Activated CD4-positive, CD25-positive, alpha-beta regulatory T cell treated with anti-CD3 and anti-CD28 coated beads, Interleukin-2, amount 50 U/mL, for 16 hours (primary cell): ENCODE measurements around the gene FLT1.

ENCODE experiments used
- DNase-seq: peaks from one replicate; pipeline ENCODE4 v3.0.0-alpha.2; 2020; ENCODE audit warnings: low read depth, low spot score

The FLT1 gene

DNA sequence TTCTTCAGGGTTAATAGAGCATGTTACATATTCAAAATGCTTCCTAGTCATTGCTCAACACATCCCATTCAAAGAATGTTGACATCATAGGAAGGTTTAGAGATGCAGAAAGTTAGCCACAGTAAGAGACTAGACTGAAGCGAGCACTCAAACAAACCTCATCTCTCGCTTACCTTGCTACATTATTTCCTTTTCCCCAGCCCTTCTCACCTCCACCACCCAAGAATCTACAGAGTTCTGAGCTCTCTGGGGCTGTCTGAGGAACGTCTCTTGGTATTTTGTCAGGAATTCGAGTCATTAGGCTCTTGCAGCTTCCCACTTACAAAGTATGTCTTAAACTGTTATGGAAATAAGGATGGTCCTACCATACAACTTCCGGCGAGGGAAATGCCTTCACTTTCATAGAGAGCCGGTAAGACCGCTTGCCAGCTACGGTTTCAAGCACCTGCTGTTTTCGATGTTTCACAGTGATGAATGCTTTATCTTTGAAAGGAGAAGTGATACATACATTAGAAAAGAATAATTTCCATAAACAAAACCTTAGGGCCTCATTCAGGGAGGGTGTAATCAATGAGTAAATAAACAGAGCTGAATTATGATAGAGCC is 65.1 kb downstream of the FLT1 start:
- DNase-seq: no peak

GRCh38 chr13:28429096-28429495 is 65.8 kb downstream of the FLT1 start:
- DNase-seq: no peak

- no peak for DNase-seq
Measured at GRCh38 chr13:28426381-28426780, 68.5 kb downstream of the FLT1 start.

DNA sequence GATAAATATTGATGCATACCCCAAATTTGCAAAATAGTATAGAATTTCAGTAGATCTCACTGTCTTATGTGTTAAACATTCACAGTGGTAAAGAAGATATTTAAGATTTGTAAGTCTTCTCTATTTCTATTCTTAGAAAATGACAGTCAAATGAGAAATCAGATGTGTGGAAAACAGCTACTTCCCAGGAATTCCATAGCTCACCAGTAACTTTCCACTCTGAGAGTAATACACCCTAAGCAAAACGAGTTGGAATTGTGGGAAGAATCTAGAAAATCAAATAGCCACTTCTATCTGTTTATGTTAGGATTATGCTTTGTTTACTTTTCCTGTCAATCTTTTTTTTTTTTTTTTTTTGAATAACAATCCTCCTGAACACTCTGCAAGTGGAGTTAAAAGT is 69.1 kb downstream of the FLT1 start:
- no peak for DNase-seq

- no peak for DNase-seq
Measured at GRCh38 chr13:28424541-28424940, 70.4 kb downstream of the FLT1 start.

DNA sequence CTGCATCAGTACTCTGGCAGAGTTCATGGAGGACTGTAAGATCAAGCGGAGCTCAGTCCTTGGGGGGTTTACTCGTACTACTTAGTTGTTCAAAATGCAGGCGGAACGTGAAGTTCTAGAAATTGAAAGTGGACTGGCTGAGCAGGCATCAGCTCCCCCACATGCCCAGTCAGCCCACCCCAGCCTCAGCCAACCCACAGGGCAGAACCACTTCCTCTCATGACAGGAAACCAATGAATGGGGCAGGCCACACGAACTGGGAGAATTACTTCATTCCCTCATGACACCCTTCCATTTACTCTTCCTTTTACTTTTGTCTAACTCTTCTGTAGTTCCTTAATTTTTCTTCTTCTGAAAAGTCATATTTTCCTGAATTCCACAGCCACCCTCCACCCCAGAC is 71.9 kb downstream of the FLT1 start:
- no peak for DNase-seq

- DNase-seq: no peak
Measured at GRCh38 chr13:28421676-28422410, 73.1 kb downstream of the FLT1 start.

- DNase-seq: no peak
Measured at GRCh38 chr13:28420704-28421103, 74.2 kb downstream of the FLT1 start.

DNA sequence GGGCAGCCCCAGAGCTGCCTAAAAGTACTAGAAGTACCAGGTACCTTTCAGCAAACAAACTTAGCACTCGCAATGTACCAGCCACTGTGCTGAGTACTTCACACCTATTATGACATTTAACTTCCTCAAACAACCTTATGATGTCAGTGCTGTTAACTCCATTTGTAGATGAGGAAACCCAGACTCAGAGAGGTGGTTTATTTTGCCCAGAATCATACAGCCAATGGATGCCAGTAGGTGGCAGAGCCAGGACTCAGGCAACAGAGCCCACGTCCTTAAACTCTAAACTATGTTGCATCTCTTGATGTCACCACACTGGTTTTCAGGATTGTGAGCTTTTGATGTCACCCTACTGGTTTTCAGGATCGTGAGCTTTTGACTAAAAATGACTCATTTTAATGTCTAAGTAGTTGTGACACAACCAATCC is 78.9 kb downstream of the FLT1 start:
- DNase-seq: no peak

DNA sequence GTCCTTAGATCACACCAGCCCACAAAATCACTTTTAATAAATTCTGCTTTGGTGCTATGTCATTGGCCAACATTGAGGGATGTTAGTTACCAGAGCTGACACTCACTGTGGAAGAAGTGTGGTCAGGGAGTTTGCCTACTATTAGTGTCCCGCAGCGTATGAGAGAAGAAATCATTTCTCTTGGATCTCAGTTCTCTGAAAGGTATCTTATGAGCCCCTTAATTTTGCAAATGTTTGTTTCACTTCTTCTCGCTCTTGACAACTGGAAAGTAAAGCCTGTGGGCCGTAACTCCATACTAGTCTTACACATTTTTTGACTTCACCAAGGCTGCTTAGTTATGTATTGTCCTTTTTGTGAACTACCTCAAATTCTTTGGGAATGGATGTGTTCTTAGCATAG is 80.9 kb downstream of the FLT1 start:
- DNase-seq: no peak

GRCh38 chr13:28412981-28413380 is 81.9 kb downstream of the FLT1 start:
- no peak for DNase-seq

DNA sequence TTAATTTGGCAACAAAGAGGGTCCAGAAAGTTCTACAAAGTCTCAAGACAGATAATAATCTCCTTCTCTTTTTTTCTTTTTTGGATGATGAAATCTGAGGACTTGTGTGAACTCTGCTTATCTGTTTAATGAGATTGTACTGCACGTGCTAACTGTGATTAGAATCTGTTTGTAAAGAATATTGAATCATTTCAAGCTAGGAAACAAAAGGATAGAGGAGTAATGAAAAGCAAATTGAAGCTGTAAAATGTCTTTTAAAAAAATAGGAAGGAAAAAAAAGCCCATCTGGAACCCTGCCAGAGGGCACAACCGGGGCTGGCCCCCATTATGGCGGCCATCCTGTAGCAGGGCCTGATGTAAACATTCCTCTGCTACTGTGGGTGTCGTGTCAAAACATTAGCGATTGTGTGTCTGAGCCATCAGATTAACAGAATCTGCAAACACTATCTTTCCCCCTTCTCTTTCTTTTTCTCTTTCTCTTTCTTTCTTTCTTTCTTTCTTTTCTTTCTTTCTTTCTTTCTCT is 83.0 kb downstream of the FLT1 start:
- DNase-seq: no peak

DNA sequence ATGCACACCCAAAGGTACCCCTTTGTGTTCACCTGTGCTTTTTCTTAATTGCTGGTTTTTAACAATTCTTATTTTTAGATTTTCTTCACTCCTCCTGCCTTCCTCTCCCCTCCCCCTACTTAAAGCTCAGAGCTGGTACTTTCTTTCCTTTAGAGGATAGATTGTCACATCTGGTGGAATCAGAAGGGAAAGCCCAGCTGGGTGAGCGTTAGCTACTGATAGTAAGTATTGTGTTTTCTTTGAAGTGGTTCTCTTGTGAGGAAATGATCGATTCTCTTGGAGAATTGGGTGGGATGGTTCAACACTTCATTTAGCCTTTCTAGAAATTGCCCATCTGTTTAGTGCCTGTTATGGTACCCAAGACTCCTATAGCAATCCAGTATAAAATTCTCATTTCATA is 84.8 kb downstream of the FLT1 start:
- DNase-seq: no peak

- DNase-seq: no peak
Measured at GRCh38 chr13:28409648-28410047, 85.3 kb downstream of the FLT1 start.

- DNase-seq: no peak
Measured at GRCh38 chr13:28408863-28409262, 86.1 kb downstream of the FLT1 start.

- no peak for DNase-seq
Measured at GRCh38 chr13:28408235-28408848, 86.6 kb downstream of the FLT1 start.

DNA sequence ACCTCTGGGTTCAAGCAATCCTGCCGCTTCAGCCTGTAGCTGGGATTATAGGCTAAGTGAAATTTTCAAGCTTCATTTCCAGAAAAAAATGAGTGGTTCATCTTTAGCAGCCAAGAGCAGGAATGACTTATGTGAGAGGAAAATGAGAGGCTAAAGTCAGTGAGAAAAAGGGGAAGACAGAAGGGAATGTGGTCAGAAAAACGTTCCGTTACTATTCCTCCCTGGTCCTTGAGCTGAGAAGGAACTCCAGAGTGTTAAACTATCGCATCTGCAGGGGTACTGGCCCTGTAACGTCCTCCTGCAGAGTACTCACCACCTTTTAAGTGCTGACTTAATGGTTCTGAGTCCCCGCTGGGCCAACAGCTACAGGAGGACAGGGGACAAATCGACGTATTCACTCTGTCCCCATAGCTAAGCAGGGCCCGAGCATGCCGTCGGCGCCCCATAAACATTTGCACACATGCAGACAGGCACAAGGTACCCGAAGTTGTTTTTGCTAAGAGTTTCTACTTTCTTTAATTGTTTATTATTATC is 88.1 kb downstream of the FLT1 start:
- no peak for DNase-seq

GRCh38 chr13:28402057-28402381 is 92.9 kb downstream of the FLT1 start:
- DNase-seq: no peak

- no peak for DNase-seq
Measured at GRCh38 chr13:28401303-28402056, 93.4 kb downstream of the FLT1 start.

DNA sequence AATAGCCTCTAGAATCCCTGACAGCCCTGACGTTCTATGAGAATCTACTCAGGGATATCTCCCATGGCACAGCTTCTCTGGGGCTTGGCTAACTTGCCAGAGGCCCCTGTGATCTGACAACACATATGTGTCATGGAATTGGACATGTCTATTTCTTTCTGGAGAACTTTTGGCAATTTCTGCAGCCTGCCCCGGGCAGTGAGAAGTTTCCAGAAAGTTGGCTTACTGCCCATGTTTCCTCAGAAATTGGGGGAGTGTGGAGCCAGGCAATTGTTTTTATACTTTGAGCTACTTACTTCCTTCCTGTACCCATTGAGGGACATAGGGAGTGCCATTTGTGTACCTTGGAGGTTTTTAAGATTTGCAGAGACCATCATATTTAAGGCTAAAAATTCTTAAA is 98.9 kb downstream of the FLT1 start:
- no peak for DNase-seq

GRCh38 chr13:28394422-28394821 is 100.5 kb downstream of the FLT1 start:
- no peak for DNase-seq

GRCh38 chr13:28392896-28393505 is 101.9 kb downstream of the FLT1 start:
- no peak for DNase-seq
